Amniotic epithelial cell (primary cell): ENCODE results near the gene PDK1.
"Not testable (repeated sequence)": the region's sequence is repeated elsewhere in the genome, so short reads cannot be mapped to it uniquely, and the experiment has no call there.

Experiments
- DNase-seq: peaks from one replicate; pipeline ENCODE4 v3.0.0-alpha.2; 2010; ENCODE audit warnings: low read depth

Gene PDK1

DNA sequence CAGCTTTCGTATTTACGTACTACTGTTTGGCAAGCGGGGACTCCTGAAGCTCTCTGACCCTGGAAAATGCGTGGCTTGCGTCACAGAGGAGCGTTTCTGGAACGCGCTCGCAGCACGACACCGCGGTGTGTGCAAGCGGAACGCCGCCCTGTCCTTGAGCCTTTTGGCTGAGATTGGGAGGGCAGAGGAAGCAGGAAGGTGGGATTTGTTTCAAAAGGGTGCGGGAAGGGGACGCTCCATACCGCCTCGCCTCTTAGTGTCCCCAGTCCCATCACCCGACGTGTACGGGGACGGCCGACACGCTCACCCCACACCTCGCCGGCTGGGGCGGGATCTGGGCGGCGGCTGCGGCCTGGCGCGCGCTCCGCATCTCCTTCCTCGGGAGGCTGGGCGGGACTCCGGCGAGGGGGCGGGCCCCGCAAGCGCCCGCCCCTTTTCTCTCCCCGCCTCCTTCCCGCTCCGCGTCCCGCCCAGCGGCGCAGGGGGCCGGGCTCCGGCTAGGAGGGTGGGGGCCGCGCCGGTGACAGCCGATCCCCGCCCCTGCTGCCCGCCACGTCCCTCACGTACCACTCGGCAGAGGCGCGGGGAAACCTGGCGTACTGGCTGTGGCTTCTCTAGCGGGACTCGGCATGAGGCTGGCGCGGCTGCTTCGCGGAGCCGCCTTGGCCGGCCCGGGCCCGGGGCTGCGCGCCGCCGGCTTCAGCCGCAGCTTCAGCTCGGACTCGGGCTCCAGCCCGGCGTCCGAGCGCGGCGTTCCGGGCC, at the start of gene PDK1:
PDK1 (plus strand) TSS at position 569 of the 762 bp plus-strand sequence; CDS start at position 630, 61 bp downstream.
- DNase-seq, result peak; percentile 71

DNA sequence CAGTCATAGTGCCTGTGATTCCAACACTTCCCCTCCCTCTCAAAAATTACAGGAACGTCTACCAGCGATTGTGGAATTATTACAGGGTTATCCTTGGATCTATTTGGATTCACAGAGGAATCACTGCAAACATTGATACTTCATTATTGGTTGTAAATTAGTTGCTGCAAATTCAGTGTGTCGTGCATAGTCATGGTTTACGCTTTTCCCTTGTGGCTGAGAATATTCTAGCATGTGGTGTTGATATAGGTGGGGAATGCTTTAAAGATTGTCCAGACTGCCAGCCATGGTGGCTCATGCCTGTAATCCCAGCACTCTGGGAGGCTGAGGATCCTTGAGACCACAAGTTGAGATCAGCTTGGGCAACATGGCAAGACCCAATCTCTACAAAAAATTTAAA, 48.7 kb upstream of the PDK1 start:
- DNase-seq, result no peak

DNA sequence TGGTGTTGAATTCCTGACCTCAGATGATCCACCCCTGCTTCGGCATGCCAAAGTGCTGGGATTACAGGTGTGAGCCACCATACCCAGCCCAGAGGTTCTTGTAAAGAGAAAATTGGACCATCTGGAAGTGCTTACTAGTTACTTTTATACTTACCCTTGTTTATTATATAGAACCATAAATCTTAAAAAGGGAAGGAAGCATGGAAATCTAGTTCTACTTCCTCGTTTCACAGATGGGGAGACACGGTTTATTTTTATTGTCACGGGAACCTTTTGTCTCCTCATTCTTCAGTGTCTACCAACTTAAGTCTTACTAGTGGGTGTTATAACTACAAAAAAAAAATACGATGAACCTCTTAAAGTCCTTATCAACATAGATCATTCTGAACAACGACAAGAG, 45.8 kb upstream of the PDK1 start:
- no peak for DNase-seq

DNA sequence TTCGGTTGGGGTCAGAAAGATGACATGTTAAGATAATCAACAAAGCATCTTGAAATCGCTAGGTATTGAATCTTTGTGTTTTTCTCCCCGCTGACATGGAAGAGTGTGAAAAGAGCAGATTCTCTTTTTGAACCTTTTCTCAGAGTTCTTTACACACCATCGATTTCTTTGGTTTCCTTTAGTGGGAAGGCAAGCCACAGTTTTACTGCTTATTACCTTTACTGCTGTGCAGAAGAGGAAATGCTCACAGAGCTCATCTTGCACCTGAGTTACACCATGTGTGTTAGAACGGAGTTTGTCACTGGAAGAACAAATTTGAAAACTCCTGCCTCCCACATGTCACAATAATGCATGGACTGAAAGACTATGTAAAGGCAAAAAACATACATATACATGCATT, 45.3 kb upstream of the PDK1 start:
- DNase-seq, result no peak

DNA sequence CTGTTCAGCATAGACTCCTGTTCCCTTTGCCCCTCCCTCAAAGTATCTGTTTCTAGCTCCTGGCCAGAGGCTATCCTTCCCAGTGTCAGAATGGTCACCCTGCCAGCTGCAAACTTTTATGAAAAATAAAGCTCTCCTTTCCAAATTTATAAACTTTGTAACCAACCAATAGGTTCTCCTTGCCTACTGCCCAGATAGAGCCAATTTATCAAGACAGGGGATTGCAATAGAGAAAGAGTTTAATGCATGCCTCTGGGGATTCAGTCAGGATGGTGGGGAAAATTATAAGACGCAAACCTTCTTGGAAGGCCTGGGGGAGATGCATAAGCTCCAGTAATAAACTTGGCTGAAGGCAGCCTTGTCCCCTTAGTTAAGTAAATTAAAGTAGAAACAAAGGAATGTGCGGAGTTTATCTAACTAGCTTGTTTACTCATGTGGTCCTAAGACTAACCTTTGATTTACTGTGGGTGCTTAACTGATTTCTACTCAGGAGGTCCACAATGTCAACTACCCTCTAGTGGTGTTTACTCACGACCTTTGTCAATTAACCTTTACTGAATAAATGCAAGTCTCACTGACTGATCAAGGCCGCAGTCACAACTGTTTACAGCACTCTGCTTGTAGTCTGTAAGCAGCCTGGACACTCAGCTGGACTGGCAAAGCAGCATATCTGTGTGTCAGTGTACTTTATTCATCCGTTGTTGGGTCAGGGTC, 42.9 kb upstream of the PDK1 start:
- no peak for DNase-seq

DNA sequence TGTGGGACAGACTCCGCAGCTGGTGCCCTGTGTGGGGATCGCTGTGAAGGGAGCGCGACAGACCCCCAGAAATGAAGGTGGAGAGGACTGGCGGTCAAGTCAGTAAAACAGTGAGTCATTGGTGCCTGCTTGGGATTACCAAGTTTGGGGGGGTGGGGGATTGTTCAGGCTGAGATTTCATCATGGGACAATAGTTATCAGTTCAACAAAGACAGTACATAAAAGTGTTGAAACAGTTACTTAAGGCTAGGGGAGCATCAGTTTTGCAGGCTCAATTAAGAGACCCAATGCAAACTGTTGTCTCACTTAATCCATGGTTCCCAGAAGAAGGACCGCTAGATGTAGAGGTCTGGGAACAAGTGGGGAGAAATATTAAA, 42.4 kb upstream of the PDK1 start:
- no peak for DNase-seq

DNA sequence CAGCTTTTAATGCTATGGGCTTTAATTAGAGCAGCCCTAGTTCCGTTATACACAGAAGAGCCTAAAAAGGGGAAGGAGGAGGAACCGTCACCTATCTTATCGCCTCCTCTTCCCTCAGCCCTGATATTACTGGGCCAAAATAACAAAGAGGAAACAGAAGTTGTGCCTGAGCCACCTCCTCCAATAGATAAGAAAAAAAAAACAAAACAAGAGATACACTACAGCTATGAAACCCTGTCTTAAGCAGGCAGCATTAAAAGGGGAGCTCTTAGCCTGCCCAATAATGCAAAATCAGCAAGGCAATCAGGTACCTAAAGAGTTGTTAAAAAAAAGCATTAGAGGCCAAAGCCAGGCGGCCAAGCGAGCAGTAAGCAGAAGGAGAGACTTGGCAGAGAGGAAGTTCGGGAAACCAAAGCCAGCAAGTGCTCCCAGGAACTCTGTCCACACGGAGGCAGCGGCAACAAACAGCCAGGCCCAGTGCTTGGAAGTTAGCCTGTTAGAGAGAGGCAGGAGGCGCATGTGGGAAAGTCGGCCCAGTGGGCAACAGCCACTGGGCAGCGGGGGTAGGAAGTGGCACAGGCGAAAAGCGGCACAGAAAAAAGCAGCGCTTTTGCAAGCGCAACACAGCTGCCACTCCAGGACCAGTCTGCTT, 41.8 kb upstream of the PDK1 start:
- DNase-seq, result no peak

DNA sequence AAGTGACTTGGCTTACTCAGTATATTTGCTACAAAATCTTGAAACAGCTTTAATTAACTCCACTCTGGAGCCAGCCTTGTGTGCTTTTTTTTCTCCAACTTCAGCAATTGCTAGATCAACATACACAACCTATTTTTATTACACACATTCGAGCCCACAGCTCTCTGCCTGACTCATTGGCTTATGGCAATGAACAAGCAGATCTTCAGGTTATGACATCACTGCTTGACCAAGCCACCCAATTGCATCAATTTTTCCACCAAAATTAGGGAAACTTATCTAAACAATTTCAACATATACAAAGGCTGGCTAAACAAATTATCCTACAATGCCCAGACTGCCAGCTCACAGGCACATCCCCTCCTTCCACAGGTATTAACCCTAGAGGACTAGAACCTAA, 39.6 kb upstream of the PDK1 start:
- peak; percentile 69 for DNase-seq

DNA sequence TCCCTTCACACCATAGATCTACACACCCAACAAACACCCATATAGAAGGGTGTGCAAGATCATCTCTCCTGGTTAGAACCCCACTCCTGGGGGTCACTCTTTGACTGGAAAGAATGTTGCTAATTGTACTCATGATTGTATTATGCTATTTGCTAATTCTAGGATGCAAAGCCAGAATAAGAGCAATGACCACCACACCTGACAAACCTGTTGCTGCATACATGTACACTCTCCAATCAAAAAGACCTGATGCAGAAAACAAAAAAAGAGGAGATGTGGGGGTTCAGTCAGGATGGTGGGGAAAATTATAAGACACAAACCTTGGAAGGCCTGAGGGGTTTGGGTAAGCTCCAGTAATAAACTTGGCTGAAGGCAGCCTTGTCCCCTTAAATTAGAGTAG, 36.9 kb upstream of the PDK1 start:
- DNase-seq, result no peak

DNA sequence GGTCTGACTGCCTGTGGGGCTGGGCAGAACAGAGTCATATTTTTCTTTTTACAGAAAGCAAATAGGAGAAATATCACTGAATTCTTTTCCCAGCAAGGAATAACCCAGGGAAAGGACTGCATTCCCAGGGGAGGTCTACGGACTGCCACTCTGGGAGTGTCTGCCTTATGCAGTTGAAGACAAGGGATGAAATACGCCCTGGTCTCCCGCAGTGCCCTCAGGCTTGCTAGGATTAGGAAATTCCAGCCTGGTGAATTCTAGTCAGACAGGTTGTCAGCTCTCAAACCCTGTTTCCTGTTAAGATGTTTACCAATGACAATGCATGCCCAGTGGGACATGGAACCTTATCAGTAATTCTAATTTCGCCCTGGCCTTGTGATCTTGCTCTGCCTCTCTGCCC, 30.3 kb upstream of the PDK1 start:
- peak; percentile 5 for DNase-seq

DNA sequence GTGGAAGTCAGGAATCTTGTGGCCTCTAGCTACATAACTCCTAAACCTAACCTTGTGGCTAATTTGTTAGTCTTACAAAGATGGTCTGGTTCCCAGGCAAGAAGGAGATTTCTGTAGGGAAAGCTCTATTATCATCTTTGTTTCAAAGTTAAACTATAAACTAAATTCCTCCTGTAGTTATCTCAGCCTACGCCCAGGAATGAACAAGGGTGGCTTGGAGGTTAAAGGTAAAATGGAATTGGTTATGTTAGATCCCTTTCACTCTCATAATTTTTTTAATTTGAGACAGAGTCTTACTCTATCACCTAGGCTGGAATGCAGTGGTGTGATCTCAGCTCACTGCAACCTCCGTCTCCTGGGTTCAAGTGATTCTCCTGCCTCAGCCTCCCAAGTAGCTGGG, 24.6 kb upstream of the PDK1 start:
- DNase-seq, result no peak

DNA sequence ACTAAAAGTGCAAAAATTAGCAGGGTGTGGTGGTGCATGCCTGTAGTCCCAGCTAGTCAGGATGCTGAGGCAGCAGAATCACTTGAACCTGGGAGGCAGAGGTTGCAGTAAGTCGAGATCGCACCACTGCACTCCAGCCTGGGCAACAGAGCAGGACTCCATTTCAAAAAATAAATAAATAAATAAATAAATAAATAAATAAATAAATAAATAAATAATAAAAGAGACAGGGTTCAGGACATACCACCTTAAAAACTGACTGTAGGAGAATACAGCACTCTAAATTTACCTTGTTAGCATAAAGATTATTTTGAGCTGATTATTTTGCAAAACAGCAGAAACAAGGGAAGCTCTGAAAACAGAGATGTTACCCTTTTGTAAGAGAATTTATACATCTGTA, 23.4 kb upstream of the PDK1 start:
- DNase-seq, result not testable (repeated sequence)

DNA sequence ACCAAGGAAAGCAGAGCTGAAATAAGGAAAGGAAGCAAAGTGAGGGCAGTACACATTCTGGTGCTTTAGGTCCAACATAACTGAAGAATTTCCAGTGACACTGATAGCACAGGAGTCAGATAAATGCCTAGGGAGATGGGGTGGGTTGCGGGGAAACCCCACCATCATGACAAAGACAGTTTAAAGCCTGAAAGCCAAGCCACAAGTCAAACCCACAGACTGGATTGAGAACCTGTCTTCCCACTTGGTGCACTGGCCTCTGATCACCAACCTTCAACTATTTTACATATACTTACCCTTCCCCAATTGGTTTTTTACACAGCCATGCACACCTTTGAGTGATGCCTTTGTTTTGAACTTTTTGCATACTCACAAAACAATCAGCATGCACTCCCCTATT, 22.2 kb upstream of the PDK1 start:
- no peak for DNase-seq

DNA sequence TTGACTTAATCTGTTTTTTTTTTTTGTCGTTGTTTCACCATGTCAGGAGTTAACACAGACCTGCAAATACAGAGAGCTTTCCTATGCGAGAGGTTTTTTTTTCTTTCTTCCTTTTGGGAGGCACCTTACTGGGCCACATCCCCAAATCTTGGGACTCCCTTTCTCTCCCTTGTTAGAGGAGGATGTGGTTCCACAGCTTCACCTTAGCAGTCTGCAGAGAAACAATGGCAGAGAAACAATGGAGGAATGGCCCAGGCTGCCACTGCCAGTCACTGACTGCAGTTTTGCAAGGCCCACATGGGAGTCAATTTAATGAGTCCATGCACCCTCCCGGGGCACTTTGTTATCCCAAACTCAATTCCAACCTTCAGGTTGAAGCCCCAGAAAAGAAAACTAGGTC, 20.8 kb upstream of the PDK1 start:
- DNase-seq, result no peak

DNA sequence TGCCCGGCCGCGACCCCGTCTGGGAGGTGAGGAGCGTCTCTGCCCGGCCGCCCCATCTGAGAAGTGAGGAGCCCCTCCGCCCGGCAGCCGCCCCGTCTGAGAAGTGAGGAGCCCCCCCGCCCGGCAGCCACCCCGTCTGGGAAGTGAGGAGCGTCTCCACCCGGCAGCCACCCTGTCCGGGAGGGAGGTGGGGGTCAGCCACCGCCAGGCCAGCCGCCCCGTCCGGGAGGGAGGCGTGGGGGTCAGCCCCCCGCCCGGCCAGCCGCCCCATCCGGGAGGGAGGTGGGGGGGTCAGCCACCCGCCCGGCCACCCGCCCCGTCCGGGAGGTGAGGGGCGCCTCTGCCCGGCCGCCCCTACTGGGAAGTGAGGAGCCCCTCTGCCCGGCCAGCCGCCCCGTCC, 18.0 kb upstream of the PDK1 start:
- DNase-seq, result not testable (repeated sequence)

DNA sequence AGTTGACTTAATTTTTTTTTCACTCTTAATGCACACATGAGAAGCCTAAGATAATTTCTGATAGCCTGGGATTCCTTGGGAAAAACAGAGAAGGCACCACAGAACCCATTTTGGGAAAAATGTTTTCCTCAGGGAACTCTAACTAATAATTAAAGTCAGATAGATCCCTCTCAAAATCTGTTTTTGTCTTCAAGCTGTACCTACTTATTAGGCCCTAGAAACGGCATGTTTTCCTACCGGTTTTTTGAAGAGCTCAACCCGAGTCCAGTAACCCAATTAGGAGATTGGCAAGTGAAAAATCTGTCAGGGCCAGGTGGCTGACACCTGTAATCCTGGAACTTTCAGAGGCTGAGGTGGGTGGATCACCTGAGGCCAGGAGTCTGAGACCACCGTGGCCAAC, 16.1 kb upstream of the PDK1 start:
- peak; percentile 15 for DNase-seq

DNA sequence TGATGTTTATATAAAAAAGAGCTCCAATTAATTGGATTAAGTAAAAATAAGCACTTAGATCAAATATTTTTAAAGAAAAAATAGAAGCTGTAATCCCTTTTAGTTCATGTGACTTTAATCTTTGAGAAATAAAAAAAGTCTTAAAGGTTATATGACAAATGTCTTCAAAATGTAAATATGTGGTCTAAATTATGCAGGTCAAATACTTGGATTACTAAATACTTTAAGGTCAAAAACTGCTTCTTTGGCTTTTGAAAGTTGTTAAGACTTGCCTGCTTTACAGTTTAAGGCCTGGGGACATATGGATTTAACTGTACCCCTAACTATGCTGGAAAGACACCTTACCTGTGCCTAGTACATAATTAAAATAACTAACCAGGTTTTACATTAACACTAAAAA, 15.5 kb upstream of the PDK1 start:
- DNase-seq, result no peak

DNA sequence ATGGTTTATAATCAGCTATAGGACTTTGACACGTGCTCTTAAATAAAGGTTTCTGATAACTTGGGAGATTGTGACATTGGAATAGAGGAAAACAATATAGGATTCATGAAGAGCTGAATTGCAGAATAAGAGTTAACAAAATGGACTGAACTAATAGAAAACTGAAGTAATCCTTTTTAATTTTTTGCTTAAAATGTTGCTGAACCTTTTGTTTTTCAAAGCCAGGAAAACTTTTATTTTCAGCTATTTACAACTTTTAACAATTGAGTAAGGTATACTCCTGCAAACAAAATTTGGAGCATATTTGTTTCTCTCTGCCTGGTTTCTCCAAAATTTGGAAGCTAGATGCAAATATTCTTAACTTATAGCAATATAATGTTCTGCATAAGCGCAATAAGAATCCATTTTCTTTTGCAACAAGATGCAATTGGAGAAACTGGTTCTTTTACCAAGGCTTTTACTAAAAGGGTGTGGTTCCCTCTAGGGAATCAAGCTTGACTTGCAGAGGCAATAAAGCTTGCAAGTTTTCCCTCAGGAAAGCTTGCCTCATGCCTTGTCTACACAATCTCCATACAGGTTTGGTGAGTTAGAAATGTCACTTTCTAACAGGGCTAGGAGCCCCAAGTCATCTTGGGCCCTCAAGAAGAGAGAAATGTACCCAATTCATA, 10.3 kb upstream of the PDK1 start:
- DNase-seq, result no peak

DNA sequence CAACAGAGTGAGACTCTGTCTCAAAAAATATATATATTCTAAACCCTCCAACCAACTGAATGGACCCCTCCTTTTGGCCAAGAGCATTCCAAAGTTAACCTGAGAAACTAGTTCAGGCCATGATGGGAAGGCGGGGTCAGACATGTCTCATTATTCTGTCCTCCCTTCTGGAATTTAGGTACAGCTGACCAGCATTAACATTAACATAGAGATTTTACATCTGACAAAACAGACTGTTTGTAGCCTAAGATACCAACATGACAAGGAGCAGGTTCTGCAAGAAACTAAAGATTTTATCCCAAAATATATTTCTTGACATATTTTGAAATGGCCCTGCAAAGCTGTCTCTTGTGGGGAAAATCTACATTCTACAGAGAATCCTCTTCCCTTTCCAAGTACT, 6.8 kb upstream of the PDK1 start:
- DNase-seq, result no peak

DNA sequence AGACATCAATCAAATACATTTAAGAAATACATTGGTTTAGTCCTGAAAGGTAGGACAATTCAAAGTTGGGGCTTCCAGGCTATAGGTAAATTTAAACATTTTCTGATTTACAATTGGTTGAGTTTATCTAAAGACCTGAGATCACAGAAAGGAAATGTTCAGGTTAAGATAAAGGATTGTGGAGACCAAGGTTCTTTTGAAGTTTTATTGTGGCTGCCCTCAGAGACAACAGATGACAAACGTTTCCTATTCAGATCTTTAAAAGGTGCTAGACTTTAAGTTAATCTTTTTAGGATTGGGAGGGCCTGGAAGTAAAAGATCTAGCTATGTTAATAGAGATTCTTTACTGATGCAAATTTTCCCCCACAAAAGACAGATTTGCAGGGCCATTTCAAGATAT, 6.1 kb upstream of the PDK1 start:
- not testable (repeated sequence) for DNase-seq

DNA sequence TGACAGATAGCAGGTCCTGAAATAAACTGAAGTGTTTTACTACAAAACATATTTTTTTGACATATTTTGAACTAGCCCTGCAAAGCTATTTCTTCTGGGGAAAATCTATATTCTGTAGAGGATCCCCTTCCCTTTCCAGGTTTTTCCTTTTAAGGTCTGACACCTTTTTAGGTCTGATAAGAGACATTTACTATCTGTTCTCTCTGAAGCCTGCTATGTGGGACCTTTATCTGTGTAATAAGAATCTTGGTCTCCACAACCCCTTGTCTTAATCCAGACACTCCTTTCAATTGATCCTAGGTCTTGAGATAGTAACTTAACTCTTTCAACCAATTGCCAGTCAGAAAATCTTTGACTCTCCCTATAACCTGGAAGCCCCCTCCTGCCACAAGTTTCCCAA, 5.5 kb upstream of the PDK1 start:
- no peak for DNase-seq

DNA sequence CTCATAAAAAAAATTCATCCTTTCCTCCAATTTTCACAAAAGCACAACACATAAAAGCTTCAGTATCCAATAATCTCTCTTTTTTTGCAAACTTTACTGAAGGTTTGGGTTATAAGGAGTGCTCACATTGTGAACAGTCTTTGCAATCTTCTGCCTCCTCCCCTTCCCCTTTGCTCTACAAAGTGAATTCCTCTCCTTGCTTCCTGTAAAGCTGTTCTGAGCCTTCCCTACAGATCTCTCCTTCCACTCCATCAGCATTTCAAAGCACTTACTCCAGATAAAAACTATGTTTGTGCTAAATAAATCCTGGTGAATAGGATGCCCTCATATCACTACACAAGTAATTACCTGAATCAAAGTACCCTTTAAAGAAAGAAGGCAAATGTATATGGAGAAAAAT, 4.6 kb upstream of the PDK1 start:
- peak; percentile 27 for DNase-seq
